ENCODE data around the gene CHAMP1. TPM values are rescaled to one million over a fixed set of nuclear protein-coding genes. Genes with fewer than 3 reads are reported as not detected.

CHAMP1 gene
- total RNA-seq, 1 donor from 2014 or later: 26.8 TPM

DNA sequence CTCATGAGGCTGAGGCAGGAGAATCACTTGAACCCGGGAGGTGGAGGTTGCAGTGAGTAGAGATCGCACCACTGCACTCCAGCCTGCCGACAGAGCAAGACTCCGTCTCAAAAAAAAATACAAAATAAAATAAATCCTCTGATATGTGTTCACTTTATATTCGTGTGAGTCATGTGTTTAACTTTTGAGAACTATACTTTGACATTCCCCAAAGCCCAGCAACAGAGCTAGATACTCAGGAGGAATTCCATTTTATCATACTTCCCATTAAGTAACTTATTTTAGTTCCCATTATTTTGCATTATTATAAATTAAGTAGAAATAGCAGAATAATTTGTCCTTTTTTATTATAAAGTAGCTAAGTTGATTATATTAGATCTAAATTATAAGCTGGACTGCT, 3.3 kb upstream of the CHAMP1 start:
- Mint-ChIP-seq H3K36me3 (ENCODE audit: low read depth, unreplicated experiment) (peaks cover 12% of the 10 kb centered on the region), H3K9me3 (ENCODE audit: unreplicated experiment) (no peaks in the 10 kb centered on the region), H3K4me3 (ENCODE audit: unreplicated experiment) (no peak overlapping the region), H3K27ac (ENCODE audit: unreplicated experiment) (no peak overlapping the region), H3K4me1 (ENCODE audit: low read depth, unreplicated experiment) (peaks cover 14% of the 10 kb centered on the region), H3K27me3 (ENCODE audit: low read depth, unreplicated experiment) (no peaks in the 10 kb centered on the region)
- H3K9ac ChIP-seq (ENCODE audit: low read length): no peak overlapping the region
- TF ChIP-seq, protein P1, sequence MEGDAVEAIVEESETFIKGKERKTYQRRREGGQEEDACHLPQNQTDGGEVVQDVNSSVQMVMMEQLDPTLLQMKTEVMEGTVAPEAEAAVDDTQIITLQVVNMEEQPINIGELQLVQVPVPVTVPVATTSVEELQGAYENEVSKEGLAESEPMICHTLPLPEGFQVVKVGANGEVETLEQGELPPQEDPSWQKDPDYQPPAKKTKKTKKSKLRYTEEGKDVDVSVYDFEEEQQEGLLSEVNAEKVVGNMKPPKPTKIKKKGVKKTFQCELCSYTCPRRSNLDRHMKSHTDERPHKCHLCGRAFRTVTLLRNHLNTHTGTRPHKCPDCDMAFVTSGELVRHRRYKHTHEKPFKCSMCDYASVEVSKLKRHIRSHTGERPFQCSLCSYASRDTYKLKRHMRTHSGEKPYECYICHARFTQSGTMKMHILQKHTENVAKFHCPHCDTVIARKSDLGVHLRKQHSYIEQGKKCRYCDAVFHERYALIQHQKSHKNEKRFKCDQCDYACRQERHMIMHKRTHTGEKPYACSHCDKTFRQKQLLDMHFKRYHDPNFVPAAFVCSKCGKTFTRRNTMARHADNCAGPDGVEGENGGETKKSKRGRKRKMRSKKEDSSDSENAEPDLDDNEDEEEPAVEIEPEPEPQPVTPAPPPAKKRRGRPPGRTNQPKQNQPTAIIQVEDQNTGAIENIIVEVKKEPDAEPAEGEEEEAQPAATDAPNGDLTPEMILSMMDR (IDR thresholded peaks at IDR 0.05; ENCODE audit: insufficient read depth, low read depth, low read length): no peak
- TF ChIP-seq EZH2 (IDR thresholded peaks at IDR 0.05; ENCODE audit: insufficient read depth, low read length): no peak
- DNase-seq (ENCODE audit: low read depth): no peak
- H3K9me3 ChIP-seq (ENCODE audit: insufficient read depth, low read depth, low read length): no peaks in the 10 kb centered on the region
- peaks cover 15% of the 10 kb centered on the region for H3K79me2 ChIP-seq (ENCODE audit: insufficient read depth, low read length)
- peaks cover 9% of the 10 kb centered on the region for H3K36me3 ChIP-seq (ENCODE audit: insufficient read depth, low read length)
- H3K4me2 ChIP-seq (ENCODE audit: low read length): no peak overlapping the region
- H3K4me1 ChIP-seq (ENCODE audit: insufficient read depth, low read length): peaks cover 13% of the 10 kb centered on the region
- FAIRE-seq: no peak
- H3K4me3 ChIP-seq (ENCODE audit: insufficient read depth, low read depth, low read length): no peak overlapping the region
- H2AFZ ChIP-seq (ENCODE audit: low read depth, low read length): no peak overlapping the region
- no peak overlapping the region for H3K27ac ChIP-seq (ENCODE audit: low read depth, low read length)
- peaks cover 14% of the 10 kb centered on the region for H4K20me1 ChIP-seq (ENCODE audit: insufficient read depth, low read length)
- no peaks in the 10 kb centered on the region for H3K27me3 ChIP-seq (ENCODE audit: insufficient read depth, low read length)

DNA sequence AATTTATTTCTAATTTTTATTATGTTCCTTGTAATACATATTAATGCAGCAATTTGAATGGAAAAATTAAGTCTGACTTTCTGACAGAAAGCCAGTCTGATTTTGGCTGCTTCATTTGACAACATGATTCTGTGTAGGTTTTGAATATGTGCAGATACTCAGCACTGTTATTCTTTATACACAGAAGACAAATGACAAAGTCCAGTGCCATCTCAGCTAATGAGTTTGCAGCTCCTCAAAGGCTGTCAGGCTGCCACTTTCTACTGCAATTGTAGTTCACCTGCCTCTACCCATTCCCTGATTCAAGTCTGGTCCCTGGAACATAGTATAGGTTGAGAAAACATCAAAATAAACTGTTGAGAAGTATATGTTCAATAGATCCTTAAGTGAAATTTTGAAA, 2.9 kb upstream of the CHAMP1 start:
- no peak overlapping the region for H3K27ac ChIP-seq (ENCODE audit: low read depth, low read length)
- Mint-ChIP-seq H3K4me1 (ENCODE audit: low read depth, unreplicated experiment) (peaks cover 14% of the 10 kb centered on the region), H3K36me3 (ENCODE audit: low read depth, unreplicated experiment) (peaks cover 10% of the 10 kb centered on the region), H3K4me3 (ENCODE audit: unreplicated experiment) (no peak overlapping the region), H3K9me3 (ENCODE audit: unreplicated experiment) (no peaks in the 10 kb centered on the region), H3K27ac (ENCODE audit: unreplicated experiment) (no peak overlapping the region), H3K27me3 (ENCODE audit: low read depth, unreplicated experiment) (no peaks in the 10 kb centered on the region)
- peaks cover 20% of the 10 kb centered on the region for H3K79me2 ChIP-seq (ENCODE audit: insufficient read depth, low read length)
- peaks cover 8% of the 10 kb centered on the region for H3K36me3 ChIP-seq (ENCODE audit: insufficient read depth, low read length)
- no peaks in the 10 kb centered on the region for H3K9me3 ChIP-seq (ENCODE audit: insufficient read depth, low read depth, low read length)
- TF ChIP-seq EZH2 (IDR thresholded peaks at IDR 0.05; ENCODE audit: insufficient read depth, low read length): no peak
- TF ChIP-seq, protein P1 (IDR thresholded peaks at IDR 0.05; ENCODE audit: insufficient read depth, low read depth, low read length): no peak
- H3K4me3 ChIP-seq (ENCODE audit: insufficient read depth, low read depth, low read length): no peak overlapping the region
- H2AFZ ChIP-seq (ENCODE audit: low read depth, low read length): no peak overlapping the region
- no peaks in the 10 kb centered on the region for H3K27me3 ChIP-seq (ENCODE audit: insufficient read depth, low read length)
- peaks cover 16% of the 10 kb centered on the region for H4K20me1 ChIP-seq (ENCODE audit: insufficient read depth, low read length)
- H3K4me1 ChIP-seq (ENCODE audit: insufficient read depth, low read length): peaks cover 13% of the 10 kb centered on the region
- no peak overlapping the region for H3K4me2 ChIP-seq (ENCODE audit: low read length)
- FAIRE-seq (no peak), DNase-seq (ENCODE audit: low read depth) (no peak)
- no peak overlapping the region for H3K9ac ChIP-seq (ENCODE audit: low read length)

DNA sequence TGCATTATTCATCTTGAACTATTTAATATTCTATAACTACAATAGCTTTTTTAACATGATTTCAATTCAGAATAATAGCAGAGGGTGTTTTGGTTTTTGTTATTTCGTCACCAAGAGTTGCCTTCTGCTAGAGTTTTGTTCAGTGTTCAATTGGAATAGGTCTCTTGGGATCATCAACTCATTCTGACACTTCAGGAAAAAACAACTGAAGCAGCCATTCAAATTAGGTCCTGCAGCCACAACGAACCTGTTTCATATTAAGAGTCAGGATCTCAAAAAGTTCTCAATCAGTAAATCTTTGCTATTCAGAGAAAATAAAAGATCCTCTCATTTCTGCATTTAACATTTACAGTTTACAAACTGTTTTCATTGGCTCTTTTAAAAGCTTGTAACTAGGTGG, 2.4 kb upstream of the CHAMP1 start:
- H3K4me2 ChIP-seq (ENCODE audit: low read length): no peak overlapping the region
- Mint-ChIP-seq H3K9me3 (ENCODE audit: unreplicated experiment) (no peaks in the 10 kb centered on the region), H3K4me3 (ENCODE audit: unreplicated experiment) (no peak overlapping the region), H3K4me1 (ENCODE audit: low read depth, unreplicated experiment) (peaks cover 14% of the 10 kb centered on the region), H3K27ac (ENCODE audit: unreplicated experiment) (no peak overlapping the region), H3K36me3 (ENCODE audit: low read depth, unreplicated experiment) (peaks cover 5% of the 10 kb centered on the region), H3K27me3 (ENCODE audit: low read depth, unreplicated experiment) (no peaks in the 10 kb centered on the region)
- peak; percentile 41 for FAIRE-seq
- no peak overlapping the region for H2AFZ ChIP-seq (ENCODE audit: low read depth, low read length)
- no peak for DNase-seq (ENCODE audit: low read depth)
- peaks cover 2% of the 10 kb centered on the region for H3K36me3 ChIP-seq (ENCODE audit: insufficient read depth, low read length)
- no peaks in the 10 kb centered on the region for H3K9me3 ChIP-seq (ENCODE audit: insufficient read depth, low read depth, low read length)
- peaks cover 13% of the 10 kb centered on the region for H3K4me1 ChIP-seq (ENCODE audit: insufficient read depth, low read length)
- H4K20me1 ChIP-seq (ENCODE audit: insufficient read depth, low read length): peaks cover 16% of the 10 kb centered on the region
- no peak overlapping the region for H3K27ac ChIP-seq (ENCODE audit: low read depth, low read length)
- no peak overlapping the region for H3K9ac ChIP-seq (ENCODE audit: low read length)
- no peak for TF ChIP-seq EZH2 (IDR thresholded peaks at IDR 0.05; ENCODE audit: insufficient read depth, low read length)
- TF ChIP-seq, protein P1 (IDR thresholded peaks at IDR 0.05; ENCODE audit: insufficient read depth, low read depth, low read length): no peak
- H3K79me2 ChIP-seq (ENCODE audit: insufficient read depth, low read length): peaks cover 25% of the 10 kb centered on the region
- no peaks in the 10 kb centered on the region for H3K27me3 ChIP-seq (ENCODE audit: insufficient read depth, low read length)
- H3K4me3 ChIP-seq (ENCODE audit: insufficient read depth, low read depth, low read length): no peak overlapping the region
